ENCODE results near the gene OR1F1.
"Not testable (repeated sequence)": the region's sequence is repeated elsewhere in the genome, so short reads cannot be mapped to it uniquely, and the experiment has no call there.

OR1F1 gene

GRCh38 chr16:3190949-3191353 lies 2.9 kb downstream of the OR1F1 start:
- Histone ChIP-seq H3K27me3 (replicated peaks in 2 of 5; ENCODE audit: control insufficient read depth in 4 of 5, insufficient read depth in 5 of 5, low read length in 4 of 5) (peaks cover 3 to 99% (median 52%) of the 10 kb centered on the region in 5 experiments), H3K27ac (ENCODE audit: insufficient read depth in 1 of 2, low read depth in 1 of 2, low read length in 2 of 2, poor library complexity in 1 of 2, severe bottlenecking in 2 of 2) (no peak overlapping the region), H3K4me3 (ENCODE audit: control insufficient read depth in 1 of 7, extremely low read depth in 1 of 7, insufficient read depth in 4 of 7, low read depth in 2 of 7, low read length in 6 of 7) (peak overlapping the region in 1 of 7 experiments; percentile 8), H3K4me1 (ENCODE audit: control extremely low read depth in 1 of 4, control insufficient read depth in 4 of 4, insufficient read depth in 4 of 4, low read length in 3 of 4) (peaks cover 0 to 33% (median 16%) of the 10 kb centered on the region in 4 experiments), H3K9me3 (ENCODE audit: control extremely low read depth in 1 of 5, control insufficient read depth in 4 of 5, insufficient read depth in 2 of 5, low read depth in 1 of 5, low read length in 4 of 5) (peaks cover 0 to 22% (median 13%) of the 10 kb centered on the region in 5 experiments), H3K36me3 (ENCODE audit: control insufficient read depth in 4 of 4, insufficient read depth in 4 of 4, low read length in 3 of 4) (no peaks in the 10 kb centered on the region)
- no peak for DNase-seq
- 12% methylated on average over 14 of the region's 16 CpGs for WGBS (ENCODE audit: insufficient coverage)
- CTCF ChIA-PET = no interaction called here
- POLR2A ChIA-PET = no interaction called here

- ChIA-PET CTCF (no interaction called here), POLR2A (no interaction called here)
- Histone ChIP-seq H3K4me1 (ENCODE audit: control extremely low read depth in 1 of 4, control insufficient read depth in 4 of 4, insufficient read depth in 4 of 4, low read length in 3 of 4) (peaks cover 0 to 33% (median 16%) of the 10 kb centered on the region in 4 experiments), H3K27ac (ENCODE audit: insufficient read depth in 1 of 2, low read depth in 1 of 2, low read length in 2 of 2, poor library complexity in 1 of 2, severe bottlenecking in 2 of 2) (no peak overlapping the region), H3K36me3 (ENCODE audit: control insufficient read depth in 4 of 4, insufficient read depth in 4 of 4, low read length in 3 of 4) (no peaks in the 10 kb centered on the region), H3K9me3 (ENCODE audit: control extremely low read depth in 1 of 5, control insufficient read depth in 4 of 5, insufficient read depth in 2 of 5, low read depth in 1 of 5, low read length in 4 of 5) (peaks cover 0 to 22% (median 13%) of the 10 kb centered on the region in 5 experiments), H3K4me3 (ENCODE audit: control insufficient read depth in 1 of 7, extremely low read depth in 1 of 7, insufficient read depth in 4 of 7, low read depth in 2 of 7, low read length in 6 of 7) (no peak overlapping the region), H3K27me3 (replicated peaks in 2 of 5; ENCODE audit: control insufficient read depth in 4 of 5, insufficient read depth in 5 of 5, low read length in 4 of 5) (peaks cover 3 to 95% (median 46%) of the 10 kb centered on the region in 5 experiments)
- 44% methylated on average over 29 of the region's 36 CpGs for WGBS (ENCODE audit: insufficient coverage)
- DNase-seq = no peak
These were observed 4.5 kb downstream of the OR1F1 start for GRCh38 chr16:3192476-3193019.

- peaks cover 3 to 93% (median 43%) of the 10 kb centered on the region in 5 experiments for H3K27me3 ChIP-seq (replicated peaks in 2 of 5; ENCODE audit: control insufficient read depth in 4 of 5, insufficient read depth in 5 of 5, low read length in 4 of 5)
- POLR2A ChIA-PET = no interaction called here
These were observed 5.5 kb downstream of the OR1F1 start for GRCh38 chr16:3193221-3194212.

GRCh38 chr16:3194792-3195191 lies 6.8 kb downstream of the OR1F1 start:
- peaks cover 3 to 89% (median 36%) of the 10 kb centered on the region in 5 experiments for H3K27me3 ChIP-seq (replicated peaks in 2 of 5; ENCODE audit: control insufficient read depth in 4 of 5, insufficient read depth in 5 of 5, low read length in 4 of 5)
- peaks cover 0 to 22% (median 13%) of the 10 kb centered on the region in 5 experiments for H3K9me3 ChIP-seq (ENCODE audit: control extremely low read depth in 1 of 5, control insufficient read depth in 4 of 5, insufficient read depth in 2 of 5, low read depth in 1 of 5, low read length in 4 of 5)
- H3K36me3 ChIP-seq (ENCODE audit: control insufficient read depth in 4 of 4, insufficient read depth in 4 of 4, low read length in 3 of 4) = no peaks in the 10 kb centered on the region
- ChIA-PET CTCF (no interaction called here), POLR2A (no interaction called here)
- H3K27ac ChIP-seq (ENCODE audit: insufficient read depth in 1 of 2, low read depth in 1 of 2, low read length in 2 of 2, poor library complexity in 1 of 2, severe bottlenecking in 2 of 2) = no peak overlapping the region
- no peak for DNase-seq
- WGBS (ENCODE audit: insufficient coverage) = 89% methylated on average over 16 of the region's 20 CpGs
- no peak overlapping the region for H3K4me3 ChIP-seq (ENCODE audit: control insufficient read depth in 1 of 7, extremely low read depth in 1 of 7, insufficient read depth in 4 of 7, low read depth in 2 of 7, low read length in 6 of 7)
- peaks cover 0 to 15% (median 0%) of the 10 kb centered on the region in 4 experiments for H3K4me1 ChIP-seq (ENCODE audit: control extremely low read depth in 1 of 4, control insufficient read depth in 4 of 4, insufficient read depth in 4 of 4, low read length in 3 of 4)

More at GRCh38 chr16:3193221-3194212, 5.5 kb downstream of the OR1F1 start:
- WGBS (ENCODE audit: insufficient coverage) = 73% methylated on average over 48 of the region's 49 CpGs
- Histone ChIP-seq H3K36me3 (ENCODE audit: control insufficient read depth in 4 of 4, insufficient read depth in 4 of 4, low read length in 3 of 4) (no peaks in the 10 kb centered on the region), H3K4me3 (ENCODE audit: control insufficient read depth in 1 of 7, extremely low read depth in 1 of 7, insufficient read depth in 4 of 7, low read depth in 2 of 7, low read length in 6 of 7) (no peak overlapping the region), H3K4me1 (ENCODE audit: control extremely low read depth in 1 of 4, control insufficient read depth in 4 of 4, insufficient read depth in 4 of 4, low read length in 3 of 4) (peaks cover 0 to 27% (median 12%) of the 10 kb centered on the region in 4 experiments), H3K9me3 (ENCODE audit: control extremely low read depth in 1 of 5, control insufficient read depth in 4 of 5, insufficient read depth in 2 of 5, low read depth in 1 of 5, low read length in 4 of 5) (peaks cover 0 to 22% (median 13%) of the 10 kb centered on the region in 5 experiments), H3K27ac (ENCODE audit: insufficient read depth in 1 of 2, low read depth in 1 of 2, low read length in 2 of 2, poor library complexity in 1 of 2, severe bottlenecking in 2 of 2) (no peak overlapping the region)
- CTCF ChIA-PET = no interaction called here
- DNase-seq = no peak

- H3K36me3 ChIP-seq (ENCODE audit: control insufficient read depth in 4 of 4, insufficient read depth in 4 of 4, low read length in 3 of 4) = no peaks in the 10 kb centered on the region
- H3K27me3 ChIP-seq (replicated peaks in 2 of 5; ENCODE audit: control insufficient read depth in 4 of 5, insufficient read depth in 5 of 5, low read length in 4 of 5) = peaks cover 3 to 82% (median 26%) of the 10 kb centered on the region in 5 experiments
- no peak for DNase-seq
- 72% methylated on average over 8 of the region's 10 CpGs for WGBS (ENCODE audit: insufficient coverage)
- no peak overlapping the region for H3K27ac ChIP-seq (ENCODE audit: insufficient read depth in 1 of 2, low read depth in 1 of 2, low read length in 2 of 2, poor library complexity in 1 of 2, severe bottlenecking in 2 of 2)
- peaks cover 3 to 20% (median 15%) of the 10 kb centered on the region in 5 experiments for H3K9me3 ChIP-seq (ENCODE audit: control extremely low read depth in 1 of 5, control insufficient read depth in 4 of 5, insufficient read depth in 2 of 5, low read depth in 1 of 5, low read length in 4 of 5)
- H3K4me1 ChIP-seq (ENCODE audit: control extremely low read depth in 1 of 4, control insufficient read depth in 4 of 4, insufficient read depth in 4 of 4, low read length in 3 of 4) = peaks cover 0 to 6% (median 0%) of the 10 kb centered on the region in 4 experiments
- no peak overlapping the region for H3K4me3 ChIP-seq (ENCODE audit: control insufficient read depth in 1 of 7, extremely low read depth in 1 of 7, insufficient read depth in 4 of 7, low read depth in 2 of 7, low read length in 6 of 7)
- ChIA-PET POLR2A (interaction anchor here (0.6 kb wide), 1 partner anchor 255 kb away, joined by 3 read pairs; no protein-coding TSS in a partner anchor), CTCF (no interaction called here)
These were observed 8.0 kb downstream of the OR1F1 start for GRCh38 chr16:3195975-3196374.

GRCh38 chr16:3197694-3198333 lies 9.8 kb downstream of the OR1F1 start:
- H3K36me3 ChIP-seq (ENCODE audit: control insufficient read depth in 4 of 4, insufficient read depth in 4 of 4, low read length in 3 of 4); DNase-seq; H3K4me3 ChIP-seq (ENCODE audit: control insufficient read depth in 1 of 7, extremely low read depth in 1 of 7, insufficient read depth in 4 of 7, low read depth in 2 of 7, low read length in 6 of 7); CTCF ChIA-PET; POLR2A ChIA-PET; H3K4me1 ChIP-seq (ENCODE audit: control extremely low read depth in 1 of 4, control insufficient read depth in 4 of 4, insufficient read depth in 4 of 4, low read length in 3 of 4); H3K27ac ChIP-seq (ENCODE audit: insufficient read depth in 1 of 2, low read depth in 1 of 2, low read length in 2 of 2, poor library complexity in 1 of 2, severe bottlenecking in 2 of 2): not testable (repeated sequence)
- WGBS (ENCODE audit: insufficient coverage) = 77% methylated on average over 3 of the region's 3 CpGs
- Histone ChIP-seq H3K9me3 (ENCODE audit: control extremely low read depth in 1 of 5, control insufficient read depth in 4 of 5, insufficient read depth in 2 of 5, low read depth in 1 of 5, low read length in 4 of 5) (peaks cover 3 to 17% (median 10%) of the 10 kb centered on the region in 5 experiments), H3K27me3 (replicated peaks in 2 of 5; ENCODE audit: control insufficient read depth in 4 of 5, insufficient read depth in 5 of 5, low read length in 4 of 5) (peaks cover 3 to 72% (median 14%) of the 10 kb centered on the region in 5 experiments)
